Activated CD8-positive, alpha-beta T cell treated with anti-CD3 and anti-CD28 coated beads for 36 hours (primary cell): ENCODE measurements around the gene PLCL1. TPM values are rescaled to one million over a fixed set of nuclear protein-coding genes. Genes with fewer than 3 reads are reported as not detected.

Experiments used
- ATAC-seq: fragments of 200-7000 bp; cut with Tn5 transposase; one replicate; pipeline ENCODE4 v1.10.0; 2021; ENCODE audit warnings: mild to moderate bottlenecking, moderate library complexity
- CTCF ChIA-PET: fragments of 350-600 bp; sonication (Branson Sonifier 250); formaldehyde crosslinking; loops from one replicate; lab custom pipeline; 2021; ENCODE audit warnings: antibody characterized with exemption; lab: Charles Lee
- POLR2A ChIA-PET: fragments of 350-600 bp; sonication (Branson Sonifier 250); formaldehyde crosslinking; loops from one replicate; lab custom pipeline; 2021; ENCODE audit warnings: antibody characterized with exemption; lab: Charles Lee
- DNase-seq: peaks from one replicate; pipeline ENCODE4 v3.0.0-alpha.2; 2020
- H3K27ac Mint-ChIP-seq: one replicate; pipeline ENCODE4 v1.8.0; 2021; ENCODE audit warnings: mild to moderate bottlenecking, mixed read lengths
- H3K27me3 Mint-ChIP-seq: one replicate; pipeline ENCODE4 v1.8.0; 2021; ENCODE audit warnings: mixed read lengths
- H3K36me3 Mint-ChIP-seq: one replicate; pipeline ENCODE4 v1.8.0; 2021; ENCODE audit warnings: low read depth, mixed read lengths
- H3K4me1 Mint-ChIP-seq: one replicate; pipeline ENCODE4 v1.8.0; 2021; ENCODE audit warnings: low read depth, mixed read lengths
- H3K4me3 Mint-ChIP-seq: one replicate; pipeline ENCODE4 v1.8.0; 2021; ENCODE audit warnings: mild to moderate bottlenecking, moderate library complexity, mixed read lengths
- H3K9me3 Mint-ChIP-seq: one replicate; pipeline ENCODE4 v1.8.0; 2021; ENCODE audit warnings: mixed read lengths
- CTCF ChIP-seq: fragments of 200-600 bp; IDR thresholded peaks from one replicate; pipeline ENCODE4 v1.8.0; 2022; ENCODE audit warnings: antibody characterized with exemption, mild to moderate bottlenecking
- intact Hi-C: fragments of 100-400 bp; cut with micrococcal nuclease; formaldehyde crosslinking; loops from one replicate; pipeline ENCODE4 v1.10.0; 2022
- total RNA-seq, 2 experiments: library from RNA; stranded (reverse); gene quantifications; one replicate each; pipeline ENCODE4 v1.2.3, GENCODE V29; 2021

PLCL1 gene
- total RNA-seq, 2 experiments from 2014 or later, result 0.68 to 0.69 TPM

GRCh38 chr2:197944416-197945096 is 140.2 kb downstream of the PLCL1 start:
- H3K36me3 Mint-ChIP-seq, result no peaks in the 10 kb centered on the region
- intact Hi-C loops, result no loop called here
- CTCF ChIA-PET, result interaction anchor here (0.8 to 1.4 kb wide), 4 partner anchors 10 to 120 kb away, joined by 3 to 4 read pairs (median 4); no protein-coding TSS in a partner anchor

GRCh38 chr2:197946562-197946961 is 142.2 kb downstream of the PLCL1 start:
- Mint-ChIP-seq H3K9me3 (no peaks in the 10 kb centered on the region), H3K4me1 (peaks cover 32% of the 10 kb centered on the region), H3K36me3 (no peaks in the 10 kb centered on the region), H3K4me3 (no peak overlapping the region), H3K27ac (no peak overlapping the region), H3K27me3 (no peaks in the 10 kb centered on the region)
- intact Hi-C loops, result no loop called here
- DNase-seq, result no peak
- POLR2A ChIA-PET, result no interaction called here
- no peak for ATAC-seq
- CTCF ChIA-PET, result interaction anchor here (0.6 kb wide), 1 partner anchor 169 kb away, joined by 3 read pairs; no protein-coding TSS in a partner anchor
- no peak for TF ChIP-seq CTCF

More at GRCh38 chr2:197944416-197945096, 140.2 kb downstream of the PLCL1 start:
- POLR2A ChIA-PET, result interaction anchor here (1.4 kb wide), 1 partner anchor 15 kb away, joined by 3 read pairs; no protein-coding TSS in a partner anchor
- Mint-ChIP-seq H3K27ac (no peak overlapping the region), H3K4me3 (no peak overlapping the region), H3K27me3 (no peaks in the 10 kb centered on the region), H3K9me3 (no peaks in the 10 kb centered on the region), H3K4me1 (peaks cover 32% of the 10 kb centered on the region)
- no peak for ATAC-seq
- no peak for DNase-seq
- TF ChIP-seq CTCF, result no peak

GRCh38 chr2:197947219-197947757 is 142.9 kb downstream of the PLCL1 start:
- Mint-ChIP-seq H3K27me3 (no peaks in the 10 kb centered on the region), H3K36me3 (no peaks in the 10 kb centered on the region), H3K27ac (no peak overlapping the region), H3K4me1 (peaks cover 29% of the 10 kb centered on the region), H3K4me3 (no peak overlapping the region), H3K9me3 (peaks cover 3% of the 10 kb centered on the region)
- intact Hi-C loops, result no loop called here
- POLR2A ChIA-PET, result no interaction called here
- no peak for TF ChIP-seq CTCF
- DNase-seq, result no peak
- CTCF ChIA-PET, result interaction anchor here (0.6 kb wide), 1 partner anchor 169 kb away, joined by 3 read pairs; no protein-coding TSS in a partner anchor
- ATAC-seq, result no peak

- intact Hi-C loops, result no loop called here
- no peak for DNase-seq
- ChIA-PET CTCF (no interaction called here), POLR2A (interaction anchor here (1.6 kb wide), 1 partner anchor 36 kb away, joined by 3 read pairs; no protein-coding TSS in a partner anchor)
- Mint-ChIP-seq H3K4me3 (no peak overlapping the region), H3K4me1 (peaks cover 32% of the 10 kb centered on the region), H3K27me3 (no peaks in the 10 kb centered on the region), H3K9me3 (peaks cover 3% of the 10 kb centered on the region), H3K36me3 (peaks cover 6% of the 10 kb centered on the region), H3K27ac (no peak overlapping the region)
- ATAC-seq, result no peak
- TF ChIP-seq CTCF, result no peak
These were observed 144.8 kb downstream of the PLCL1 start for GRCh38 chr2:197949224-197949623.

GRCh38 chr2:197950006-197950405 is 145.6 kb downstream of the PLCL1 start:
- Mint-ChIP-seq H3K9me3 (peaks cover 3% of the 10 kb centered on the region), H3K36me3 (peaks cover 6% of the 10 kb centered on the region), H3K27ac (no peak overlapping the region), H3K4me3 (no peak overlapping the region), H3K27me3 (no peaks in the 10 kb centered on the region), H3K4me1 (peaks cover 29% of the 10 kb centered on the region)
- TF ChIP-seq CTCF, result no peak
- POLR2A ChIA-PET, result interaction anchor here (1.6 kb wide), 1 partner anchor 36 kb away, joined by 3 read pairs; no protein-coding TSS in a partner anchor
- intact Hi-C loops, result no loop called here
- CTCF ChIA-PET, result no interaction called here
- DNase-seq (no peak), ATAC-seq (no peak)
